NCI-H82 treated with DMSO at 0.1 percent for 48 hours (cell line): ENCODE results near the gene SCYL1.

Experiments
- DNase-seq: peaks from one replicate; lab custom pipeline; 2025; ENCODE audit not compliant: unreplicated experiment; lab: John Stamatoyannopoulos, UW

SCYL1 gene

GRCh38 chr11:65524741-65525545 lies at the start of gene SCYL1:
Gene SCYL1 (plus strand): TSS chr11:65525083. CDS start chr11:65525154, 71 bp downstream.
- DNase-seq = peak; percentile 75

- no peak for DNase-seq
Observed at GRCh38 chr11:65476632-65477148, 48.2 kb upstream of the SCYL1 start.

DNA sequence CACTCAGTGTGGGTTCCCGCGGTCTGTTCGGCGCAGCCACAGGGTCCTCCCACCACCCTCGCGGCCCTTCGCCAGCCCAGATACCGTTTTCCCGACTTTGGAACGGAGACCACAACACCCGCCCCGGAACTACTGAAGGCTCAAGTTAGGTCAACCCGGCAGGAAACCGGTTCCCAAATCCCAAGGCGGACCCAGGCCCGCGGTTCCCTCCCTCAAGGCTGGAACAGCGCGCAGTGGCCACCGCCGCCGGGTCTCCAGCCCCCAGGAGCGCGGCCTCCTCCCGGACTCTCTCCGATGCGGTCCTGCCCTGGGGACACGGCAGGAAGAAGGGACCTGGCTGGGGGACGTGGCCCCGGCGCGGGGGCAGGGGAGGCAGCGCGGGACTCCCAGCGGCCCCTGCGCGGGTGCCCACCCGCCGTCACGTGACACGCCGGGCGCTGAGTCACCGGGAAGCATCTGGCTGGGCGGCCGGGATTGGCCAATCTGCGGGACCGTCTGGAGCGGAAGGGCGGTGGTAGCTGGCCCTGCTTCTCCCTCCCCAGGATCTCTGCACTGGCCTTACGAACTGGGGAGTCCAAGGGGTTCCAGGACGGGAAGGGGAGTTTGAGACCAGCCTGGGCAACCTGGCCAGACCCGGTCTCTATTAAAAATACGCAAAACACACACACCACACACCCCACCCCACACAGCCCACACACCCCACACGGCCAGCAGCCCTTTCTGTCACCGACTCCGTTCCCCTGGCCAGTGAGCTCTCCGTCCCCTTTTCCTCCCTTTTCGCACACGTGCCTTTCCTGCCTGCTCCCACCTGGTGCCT lies 47.5 kb upstream of the SCYL1 start:
- DNase-seq = peak; percentile 53

DNA sequence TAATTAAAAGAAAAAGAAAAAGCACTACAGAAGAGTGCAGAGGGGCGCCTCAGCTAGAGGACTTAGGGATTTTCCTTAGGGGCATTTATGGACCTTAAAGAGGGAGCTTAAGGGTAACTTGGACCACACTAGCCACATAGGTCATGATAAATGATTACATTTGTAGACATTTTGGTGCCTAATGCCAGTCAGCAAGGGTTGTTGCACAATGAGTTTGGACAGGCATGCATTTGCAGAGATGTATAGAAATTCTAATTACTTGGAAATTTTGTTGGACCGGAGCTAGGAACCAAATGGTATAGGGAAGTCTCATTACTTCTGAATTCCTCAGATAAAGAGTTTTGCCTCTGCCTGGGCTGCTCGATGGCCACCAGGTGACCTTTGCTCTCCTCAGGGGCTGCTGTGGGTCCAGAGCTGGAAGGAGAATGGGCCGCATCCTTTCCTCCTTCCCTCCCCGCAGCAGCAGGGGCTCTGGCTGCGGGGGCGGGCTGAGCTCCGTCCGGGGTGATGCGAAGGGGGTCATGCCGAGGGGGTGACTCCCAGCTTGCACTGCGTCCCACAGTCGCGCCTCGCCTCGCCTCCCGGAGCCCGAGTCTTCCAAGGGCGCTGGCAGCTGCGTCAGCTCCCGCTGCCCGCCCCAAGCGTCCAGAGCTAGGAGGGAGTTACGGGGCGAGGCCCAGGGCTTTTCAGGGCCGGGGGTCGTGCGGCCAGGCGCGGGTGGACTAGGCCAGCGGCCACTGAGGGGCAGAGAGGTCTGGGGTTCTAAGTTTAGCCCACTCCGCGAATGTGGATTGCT lies 46.3 kb upstream of the SCYL1 start:
- DNase-seq = no peak

GRCh38 chr11:65479184-65480145 lies 45.4 kb upstream of the SCYL1 start:
- peak; percentile 51 for DNase-seq

- DNase-seq = no peak
Observed at GRCh38 chr11:65482306-65482850, 42.5 kb upstream of the SCYL1 start.

DNA sequence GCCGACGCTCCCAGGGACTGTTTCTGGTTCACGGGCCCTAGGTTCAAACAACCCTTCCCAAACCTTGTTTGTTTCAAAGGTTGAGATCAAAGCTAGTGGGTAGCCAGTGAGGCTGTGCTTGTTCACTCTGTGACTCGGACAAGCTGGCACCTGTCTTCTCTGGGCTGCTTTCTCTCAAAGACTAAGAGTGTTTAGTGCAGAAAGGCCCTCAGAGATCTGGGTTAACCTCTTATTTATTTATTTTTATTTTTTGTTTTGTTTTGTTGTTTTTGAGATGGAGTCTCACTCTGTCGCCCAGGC lies 39.0 kb upstream of the SCYL1 start:
- no peak for DNase-seq

DNA sequence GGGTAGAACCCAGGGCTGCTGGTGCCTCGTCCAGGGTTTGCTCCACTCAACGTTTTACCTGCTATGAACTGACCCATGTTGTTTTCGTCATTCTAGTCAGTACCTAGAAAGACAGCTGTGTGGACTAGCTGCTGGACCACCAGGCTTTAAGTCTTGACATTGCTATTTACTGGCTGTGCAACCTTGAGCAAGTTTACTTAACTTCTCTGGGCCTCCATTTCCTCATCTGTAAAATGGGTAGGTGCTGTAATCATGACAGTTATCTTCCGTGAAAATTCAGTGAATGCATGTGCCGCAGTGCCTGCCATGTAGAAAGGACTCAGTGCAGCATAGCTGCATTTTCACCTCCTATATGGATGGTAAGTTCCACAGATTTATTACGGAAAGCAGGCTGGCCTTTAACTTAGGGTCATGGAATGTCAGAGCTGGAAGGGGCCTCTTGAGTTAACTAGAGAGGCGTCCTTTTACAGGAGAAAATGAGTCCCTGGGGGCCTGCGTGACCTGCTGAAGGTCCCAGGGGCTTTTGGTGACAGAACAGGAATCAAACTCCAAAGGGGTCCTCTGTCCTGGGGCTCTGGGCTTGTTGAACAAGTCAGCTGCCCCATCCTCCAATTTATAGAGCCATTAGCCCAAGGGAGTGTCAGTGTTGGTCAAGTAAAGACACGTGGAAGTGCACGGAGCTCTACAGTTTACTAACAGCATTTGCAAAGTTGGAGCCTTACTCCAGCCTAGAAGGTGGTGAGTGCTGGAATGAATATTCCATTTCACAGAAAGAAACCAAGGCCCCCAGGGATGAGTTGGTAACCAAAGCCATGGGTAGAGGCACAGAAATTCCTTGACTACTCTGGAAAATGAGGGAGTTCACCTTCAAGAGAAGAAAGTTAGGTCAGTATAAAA lies 38.1 kb upstream of the SCYL1 start:
- DNase-seq = no peak

DNA sequence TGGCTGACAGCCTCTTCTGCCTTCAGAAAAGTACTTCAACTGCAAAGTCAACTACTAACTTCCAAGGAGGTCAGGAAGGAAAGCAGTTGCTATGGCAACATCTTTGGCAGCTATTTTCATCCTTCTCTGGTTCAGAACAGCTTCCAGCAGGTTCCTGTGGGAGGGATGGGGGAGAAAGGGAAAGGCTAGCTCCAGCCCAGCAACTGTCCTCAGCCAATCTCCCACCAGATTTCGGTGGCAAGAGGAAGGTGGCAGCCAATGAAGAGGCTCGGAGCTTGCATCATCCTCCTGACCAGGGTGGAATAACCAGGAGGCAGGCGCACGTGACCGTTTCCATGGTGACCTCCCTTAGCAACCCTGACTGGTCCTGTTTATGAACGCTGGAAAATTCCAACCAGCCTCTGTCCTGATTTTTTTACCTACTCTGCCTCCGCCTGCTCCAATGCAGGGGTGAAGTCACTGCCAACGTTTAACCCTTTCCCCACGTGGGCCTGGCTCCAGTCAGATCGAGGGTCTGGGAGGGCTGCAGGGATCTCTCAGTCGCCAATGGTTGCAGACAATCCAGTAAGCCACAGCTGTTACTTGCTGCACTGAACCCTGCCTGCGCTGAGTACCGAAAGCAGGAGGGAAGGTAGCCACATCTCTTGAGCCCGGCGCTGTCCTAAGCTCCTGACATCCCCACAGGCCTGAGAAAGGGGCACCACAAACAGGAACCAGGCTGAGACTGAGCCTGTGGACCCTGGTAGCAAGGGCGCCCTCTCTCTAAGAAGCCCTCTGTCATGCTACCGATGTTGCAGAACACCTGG lies 37.2 kb upstream of the SCYL1 start:
- DNase-seq = peak; percentile 92

DNA sequence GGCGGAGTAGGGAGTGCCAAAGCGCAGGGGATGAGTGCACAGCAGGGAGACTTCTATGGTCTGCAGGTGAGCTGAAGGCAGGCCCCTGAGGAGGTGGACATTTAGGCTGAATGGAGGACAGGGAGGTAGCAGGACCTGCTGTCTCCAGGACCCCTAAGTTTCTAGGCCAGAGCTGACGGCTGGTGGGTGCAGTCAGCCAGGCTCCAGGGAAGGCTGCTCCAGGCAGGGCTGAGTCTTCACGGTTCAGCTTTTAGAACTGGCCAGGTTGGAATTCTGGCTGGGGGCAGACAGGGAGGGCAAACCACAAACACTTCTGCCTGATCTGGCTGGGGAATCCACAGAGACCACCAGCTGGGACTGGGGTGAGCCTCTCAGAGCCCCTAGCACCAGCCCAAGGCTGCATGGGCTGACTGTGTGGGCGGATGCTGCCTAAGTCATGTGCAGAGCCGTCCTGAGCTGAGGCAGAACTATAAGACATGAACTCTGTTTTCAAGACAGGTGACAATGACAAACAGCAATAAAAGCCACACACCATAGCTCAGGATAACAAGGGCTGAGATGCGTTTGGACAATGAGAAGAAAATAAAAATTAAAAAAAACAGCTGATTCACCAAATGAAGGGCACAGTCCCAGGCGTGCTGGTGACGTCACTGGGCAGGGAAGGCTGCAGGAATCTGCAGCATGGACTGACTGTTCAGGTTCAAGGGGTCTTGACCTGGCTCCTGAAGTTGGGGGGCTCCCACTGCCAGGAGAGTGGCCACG lies 36.4 kb upstream of the SCYL1 start:
- DNase-seq = no peak

DNA sequence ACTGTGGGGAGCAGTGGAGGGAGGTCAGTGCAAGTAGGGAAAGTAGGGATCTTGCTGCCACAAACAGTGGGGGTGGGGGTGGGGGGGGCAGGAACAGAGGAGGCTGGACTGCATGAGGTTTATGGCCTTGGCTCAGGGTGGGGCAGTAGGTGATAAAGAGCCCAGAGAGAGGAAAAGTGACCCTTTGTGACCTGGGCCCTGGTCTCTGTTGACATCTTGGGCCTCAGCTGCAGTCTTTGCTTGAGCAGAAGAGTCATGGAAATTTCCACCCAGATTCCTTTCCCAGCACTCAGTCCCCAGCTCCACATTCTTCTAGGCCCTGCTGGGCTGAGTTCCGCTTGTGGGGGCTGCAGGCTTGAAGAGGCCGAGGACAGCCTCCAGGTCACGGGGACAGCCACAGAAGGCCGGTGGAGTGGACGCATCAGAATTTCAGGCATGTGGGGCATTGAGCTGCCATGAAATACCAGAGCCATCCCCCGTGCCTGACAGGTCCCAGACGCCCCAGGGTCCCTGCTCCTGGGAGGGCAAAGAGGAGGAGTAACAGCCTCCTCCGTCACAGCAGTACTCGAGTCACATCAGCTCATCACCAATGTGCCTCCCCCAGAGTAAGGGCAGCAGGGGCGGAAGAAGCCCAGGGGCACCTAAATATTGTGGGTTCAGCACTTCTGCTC lies 35.7 kb upstream of the SCYL1 start:
- DNase-seq = no peak

- no peak for DNase-seq
Observed at GRCh38 chr11:65489706-65490320, 35.1 kb upstream of the SCYL1 start.

DNA sequence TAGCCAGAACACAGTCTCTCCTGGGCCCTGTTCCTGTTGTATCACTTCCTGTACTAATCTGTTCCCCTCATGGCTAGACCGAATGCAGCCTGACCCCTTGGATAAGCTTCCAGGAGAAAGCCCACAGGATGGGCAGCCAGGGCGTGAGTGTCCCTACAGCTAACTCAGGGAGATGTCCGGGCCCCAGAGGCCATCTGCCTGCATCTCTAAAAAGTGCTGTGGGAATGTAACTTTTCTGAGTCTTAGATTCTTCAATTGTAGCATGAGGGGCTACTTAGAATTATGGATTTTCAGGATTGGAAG lies 33.8 kb upstream of the SCYL1 start:
- no peak for DNase-seq

DNA sequence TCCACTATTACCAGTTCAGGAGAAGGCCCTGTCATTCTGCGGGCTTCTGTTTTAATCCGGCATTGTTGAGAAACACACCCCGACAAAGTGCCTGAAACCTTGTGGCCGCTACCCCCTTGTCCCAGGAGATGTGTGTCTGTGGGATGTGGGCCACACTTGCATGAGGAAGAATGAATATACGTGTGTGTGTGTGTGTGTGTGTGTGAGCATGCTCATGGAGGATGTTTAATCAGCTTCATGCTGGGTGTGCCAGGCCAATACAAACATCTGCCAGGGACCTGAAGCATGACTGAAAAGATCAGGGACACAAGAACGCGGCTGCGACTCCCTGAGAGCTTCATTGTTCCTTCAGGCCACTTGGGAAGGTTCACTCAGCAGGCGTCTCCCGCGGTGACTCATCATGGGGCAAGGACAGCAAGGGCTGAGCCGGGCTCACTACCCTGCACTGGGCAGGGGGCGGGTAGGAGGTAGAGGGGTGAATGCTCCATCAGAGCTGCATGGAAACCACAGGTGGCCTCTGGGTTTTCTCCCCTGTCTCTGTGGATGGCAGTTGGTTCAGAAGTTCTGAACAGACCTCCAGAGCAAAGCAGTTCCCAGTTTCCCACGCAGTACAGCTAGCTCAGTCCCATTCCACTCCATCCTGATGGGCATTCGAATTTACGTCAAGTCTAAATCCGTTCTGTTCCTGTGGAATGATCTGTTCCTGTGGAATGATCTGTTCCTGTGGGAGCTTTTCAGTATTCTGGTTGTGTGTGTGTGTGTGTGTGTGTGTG lies 33.1 kb upstream of the SCYL1 start:
- no peak for DNase-seq

DNA sequence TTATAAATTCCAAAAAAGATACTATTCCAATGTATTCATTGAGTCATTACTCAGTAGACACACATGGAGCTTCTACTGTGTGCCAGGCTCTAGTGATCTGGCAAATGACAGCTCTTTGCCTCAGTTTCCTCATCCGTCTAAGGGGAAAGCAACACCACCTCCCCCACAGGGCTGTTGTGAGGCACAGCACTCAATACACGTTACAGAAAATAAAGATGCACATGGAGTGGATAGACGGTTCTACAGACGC lies 32.6 kb upstream of the SCYL1 start:
- DNase-seq = no peak
